Endothelial cell of umbilical vein (primary cell): Measurements from ENCODE around the gene SLC25A20. TPM values are rescaled to one million over a fixed set of nuclear protein-coding genes. Genes with fewer than 3 reads are reported as not detected.

Source experiments
- BruUV-seq: library from RNA; stranded (reverse); fragments of 400-500 nt; replicated peaks from 2 replicates; lab custom pipeline; 2021; lab: Mats Ljungman, UMichigan
- CTCF ChIA-PET: fragments of 300-600, 350-600 bp; sonication (Branson Sonifier 250); formaldehyde crosslinking; loops from one replicate; lab custom pipeline; 2021; ENCODE audit warnings: antibody characterized with exemption, inconsistent platforms; lab: Charles Lee
- POLR2A ChIA-PET: fragments of 300-600, 350-600 bp; sonication (Branson Sonifier 250); formaldehyde crosslinking; loops from one replicate; lab custom pipeline; 2021; ENCODE audit warnings: antibody characterized with exemption, inconsistent platforms; lab: Charles Lee
- DNase-seq: peaks from one replicate; pipeline ENCODE4 v3.0.0-alpha.2; 2011; ENCODE audit warnings: low read depth, low spot score
- FAIRE-seq: peaks from 2 replicates; lab custom pipeline; 2011; peaks lifted over from hg19 to GRCh38; lab: Jason Lieb, UNC
- H2AFZ ChIP-seq: 2 replicates; pipeline ENCODE4 v1.6.0; 2012; ENCODE audit warnings: low read depth, low read length, control low read depth, inconsistent platforms
- H3K27ac ChIP-seq: 2 replicates; pipeline ENCODE4 v1.5.1; 2011; ENCODE audit warnings: low read depth, mild to moderate bottlenecking, control low read depth, low read length, moderate library complexity; ENCODE audit not compliant: insufficient read depth
- H3K27me3 ChIP-seq, 2 experiments: 2 replicates each; pipeline versions ENCODE4 v1.6.0 to v1.6.1; 2011; ENCODE audit warnings: low read length in 2 of 2, mixed read lengths in 1 of 2; ENCODE audit not compliant: control insufficient read depth in 2 of 2, insufficient read depth in 2 of 2
- H3K36me3 ChIP-seq, 2 experiments: 2 replicates in 1 of 2; 3 replicates in 1 of 2; pipeline ENCODE4 v1.5.1; 2011; ENCODE audit warnings: low read length in 2 of 2, mild to moderate bottlenecking in 1 of 2, moderate library complexity in 1 of 2; ENCODE audit not compliant: control insufficient read depth in 2 of 2, insufficient read depth in 2 of 2; ENCODE audit errors: extremely low read depth in 1 of 2
- H3K4me1 ChIP-seq: 3 replicates; pipeline ENCODE4 v1.5.1; 2011; ENCODE audit warnings: mild to moderate bottlenecking, low read length; ENCODE audit not compliant: control insufficient read depth, insufficient read depth; ENCODE audit errors: extremely low read depth
- H3K4me2 ChIP-seq: 2 replicates; pipeline ENCODE4 v1.6.1; 2011; ENCODE audit warnings: low read length, control low read depth, mixed read lengths; ENCODE audit not compliant: insufficient read depth
- H3K4me3 ChIP-seq, 3 experiments: fragments of 200-600 bp in 1 of 3; sonication (generic), shearing (Covaris generic) in 1 of 3; replicated peaks in 1 of 3; 2 replicates each; pipeline ENCODE4 v1.5.1; 2011 to 2016; ENCODE audit warnings: control low read depth in 3 of 3, low read length in 3 of 3, mild to moderate bottlenecking in 2 of 3, inconsistent platforms in 1 of 3, low read depth in 1 of 3, moderate library complexity in 1 of 3; ENCODE audit not compliant: insufficient read depth in 1 of 3
- H3K79me2 ChIP-seq: 2 replicates; pipeline ENCODE4 v1.6.0; 2012; ENCODE audit warnings: low read length, inconsistent platforms; ENCODE audit not compliant: control insufficient read depth, insufficient read depth
- H3K9ac ChIP-seq: replicated peaks from 2 replicates; pipeline ENCODE3; 2011; ENCODE audit warnings: low read length, control low read depth; ENCODE audit not compliant: insufficient read depth; ENCODE audit errors: extremely low read depth
- H3K9me1 ChIP-seq: replicated peaks from 3 replicates; pipeline ENCODE4 v1.6.0; 2011; ENCODE audit warnings: mild to moderate bottlenecking, low read length; ENCODE audit not compliant: control insufficient read depth, insufficient read depth; ENCODE audit errors: extremely low read depth
- H3K9me3 ChIP-seq: replicated peaks from 2 replicates; pipeline ENCODE4 v1.5.1; 2012; ENCODE audit warnings: low read length, inconsistent platforms; ENCODE audit not compliant: control insufficient read depth, insufficient read depth
- H4K20me1 ChIP-seq: replicated peaks from 2 replicates; pipeline ENCODE3; 2011; ENCODE audit warnings: mild to moderate bottlenecking, low read length; ENCODE audit not compliant: control insufficient read depth, insufficient read depth; ENCODE audit errors: extremely low read depth
- CTCF ChIP-seq, 2 donors: IDR thresholded peaks; 1 replicate in 1 of 2; 2 replicates in 1 of 2; pipeline ENCODE4 v1.5.1; 2011; ENCODE audit warnings: low read length in 2 of 2, mild to moderate bottlenecking in 2 of 2, moderate library complexity in 2 of 2, control low read depth in 1 of 2, inconsistent platforms in 1 of 2, low read depth in 1 of 2; ENCODE audit not compliant: insufficient read depth in 1 of 2; ENCODE audit errors: extremely low read depth in 1 of 2
- EZH2 ChIP-seq: IDR thresholded peaks from 2 replicates; pipeline ENCODE4 v1.6.1; 2012; ENCODE audit warnings: borderline replicate concordance, low read depth, mild to moderate bottlenecking, moderate library complexity, low read length, inconsistent platforms; ENCODE audit not compliant: severe bottlenecking
- FOS ChIP-seq: IDR thresholded peaks from 2 replicates; pipeline ENCODE4 v1.6.1; 2011; ENCODE audit warnings: mild to moderate bottlenecking, low read length, moderate library complexity, borderline replicate concordance; ENCODE audit not compliant: insufficient read depth
- GATA2 ChIP-seq: IDR thresholded peaks from 2 replicates; pipeline ENCODE4 v1.7.0; 2011; ENCODE audit warnings: low read depth, mild to moderate bottlenecking, moderate library complexity, mixed read lengths, low read length; ENCODE audit not compliant: insufficient read length, insufficient read depth
- JUN ChIP-seq: IDR thresholded peaks from 2 replicates; pipeline ENCODE4 v1.6.1; 2011; ENCODE audit warnings: borderline replicate concordance, low read depth; ENCODE audit not compliant: insufficient read length, insufficient read depth
- MYC ChIP-seq: IDR thresholded peaks from one replicate; pipeline ENCODE4 v1.6.1; 2011; ENCODE audit warnings: mild to moderate bottlenecking, low read depth, low read length
- POLR2A ChIP-seq: IDR thresholded peaks from 2 replicates; pipeline ENCODE4 v1.6.1; 2012; ENCODE audit warnings: low read depth, mild to moderate bottlenecking, control low read depth, low read length
- POLR2AphosphoS5 ChIP-seq: IDR thresholded peaks from 2 replicates; pipeline ENCODE4 v1.6.1; 2012; ENCODE audit warnings: low read depth, mild to moderate bottlenecking, control low read depth, low read length, moderate library complexity; ENCODE audit not compliant: insufficient read depth
- dilution Hi-C: fragments of 300-500 bp; cut with MboI; formaldehyde crosslinking; loops from one replicate; pipeline ENCODE4 v1.15.0; 2019; ENCODE audit warnings: low sequenced_read_pairs; ENCODE audit not compliant: extremely low pct_ligation_motif_present
- intact Hi-C: fragments of 100-400 bp; cut with micrococcal nuclease; formaldehyde crosslinking; loops from one replicate; pipeline ENCODE4 v1.10.0; 2022
- polyA plus RNA-seq, 4 experiments: library from polyadenylated mRNA; depleted of rRNA in 3 of 4; stranded (reverse) in 3 of 4; unstranded in 1 of 4; fragments of >200 nt; gene quantifications; 2 replicates each; pipeline versions ENCODE4 v1.2.1 to v1.2.3, GENCODE V29; 2011 to 2012; ENCODE audit warnings: missing spikeins in 1 of 4
- total RNA-seq: library from RNA; stranded (reverse); gene quantifications from 2 replicates; pipeline ENCODE4 v1.2.3, GENCODE V29; 2021
- TF ChIP-seq, protein P1 (sequence below): IDR thresholded peaks from 2 replicates; pipeline ENCODE4 v1.6.1; 2011; ENCODE audit not compliant: insufficient read depth, insufficient read length

The SLC25A20 gene
- total and polyA plus RNA-seq, 2 donors (not counting 3 experiments of a cell fraction or from before 2014, with no cell fraction given), result 7.9 to 11.0 TPM

GRCh38 chr3:48857641-48858040 lies 41.0 kb downstream of the SLC25A20 start:
- peaks cover 3% of the 10 kb centered on the region for H3K4me1 ChIP-seq
- BruUV-seq, result no TSS peak
- ChIA-PET POLR2A (no interaction called here), CTCF (interaction anchor here (0.6 kb wide), 1 partner anchor 167 kb away, joined by 3 read pairs; no protein-coding TSS in a partner anchor)
- no peak overlapping the region for H3K4me3 ChIP-seq
- H3K4me2 ChIP-seq, result no peak overlapping the region
- DNase-seq, result no peak
- H3K27me3 ChIP-seq, result no peaks in the 10 kb centered on the region
- no peak overlapping the region for H2AFZ ChIP-seq
- H3K9me3 ChIP-seq, result no peaks in the 10 kb centered on the region
- FAIRE-seq, result no peak
- H3K9me1 ChIP-seq, result no peaks in the 10 kb centered on the region
- no peaks in the 10 kb centered on the region for H4K20me1 ChIP-seq
- intact Hi-C loops (loop anchor here (5.0 kb wide), 1 partner anchor 220 kb away; no protein-coding TSS in a partner anchor), dilution Hi-C loops (no loop called here)
- TF ChIP-seq POLR2A (no peak), MYC (no peak), EZH2 (no peak), GATA2 (no peak), CTCF (IDR thresholded peaks at IDR 0.05; ENCODE audit: extremely low read depth in 1 of 2, insufficient read depth in 1 of 2, low read depth in 1 of 2, low read length in 2 of 2) (no peak), JUN (no peak), FOS (no peak), POLR2AphosphoS5 (no peak)
- TF ChIP-seq, protein P1, sequence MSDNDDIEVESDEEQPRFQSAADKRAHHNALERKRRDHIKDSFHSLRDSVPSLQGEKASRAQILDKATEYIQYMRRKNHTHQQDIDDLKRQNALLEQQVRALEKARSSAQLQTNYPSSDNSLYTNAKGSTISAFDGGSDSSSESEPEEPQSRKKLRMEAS, result no peak
- no peak overlapping the region for H3K9ac ChIP-seq
- H3K36me3 ChIP-seq, result peaks cover 0 to 2% of the 10 kb centered on the region in 2 experiments
- H3K79me2 ChIP-seq, result no peaks in the 10 kb centered on the region
- no peak overlapping the region for H3K27ac ChIP-seq
